Mesendoderm (in vitro differentiated cells): ENCODE data around the gene WWTR1.

Experiments
- DNase-seq: peaks from one replicate; pipeline ENCODE4 v3.0.0; 2013
- H2AK5ac ChIP-seq: 2 replicates; pipeline ENCODE4 v1.6.1; 2013; ENCODE audit warnings: low read length, inconsistent platforms
- H2BK120ac ChIP-seq: 2 replicates; pipeline ENCODE4 v1.6.1; 2013; ENCODE audit warnings: low read depth, mild to moderate bottlenecking, low read length, moderate library complexity, mixed read lengths
- H2BK15ac ChIP-seq: replicated peaks from 2 replicates; pipeline ENCODE4 v1.6.1; 2013; ENCODE audit warnings: low read depth, mild to moderate bottlenecking, moderate library complexity
- H2BK5ac ChIP-seq: 2 replicates; pipeline ENCODE4 v1.6.1; 2013; ENCODE audit warnings: low read length, inconsistent platforms
- H3K18ac ChIP-seq: 2 replicates; pipeline ENCODE4 v1.6.1; 2013; ENCODE audit warnings: mild to moderate bottlenecking, low read length, mixed read lengths
- H3K23ac ChIP-seq: one replicate; pipeline ENCODE4 v1.6.1; 2013; ENCODE audit warnings: low read length
- H3K27ac ChIP-seq: 2 replicates; pipeline ENCODE4 v1.5.1; 2013; ENCODE audit warnings: low read depth, mild to moderate bottlenecking, inconsistent platforms, low read length, moderate library complexity
- H3K27me3 ChIP-seq: 2 replicates; pipeline ENCODE4 v1.6.1; 2013; ENCODE audit warnings: low read length, control low read depth, mild to moderate bottlenecking, inconsistent platforms; ENCODE audit not compliant: insufficient read depth, poor library complexity
- H3K36me3 ChIP-seq: 2 replicates; pipeline ENCODE4 v1.6.1; 2013; ENCODE audit warnings: low read length, inconsistent platforms; ENCODE audit not compliant: control insufficient read depth, insufficient read depth
- H3K4ac ChIP-seq: one replicate; pipeline ENCODE4 v1.6.1; 2013; ENCODE audit warnings: low read depth, mild to moderate bottlenecking, low read length, moderate library complexity
- H3K4me1 ChIP-seq: 2 replicates; pipeline ENCODE4 v1.6.1; 2013; ENCODE audit warnings: low read depth, low read length, inconsistent platforms; ENCODE audit not compliant: control insufficient read depth
- H3K4me2 ChIP-seq: 2 replicates; pipeline ENCODE4 v1.6.1; 2013; ENCODE audit warnings: low read length
- H3K4me3 ChIP-seq: 2 replicates; pipeline ENCODE4 v1.5.1; 2013; ENCODE audit warnings: mild to moderate bottlenecking, low read length
- H3K56ac ChIP-seq: one replicate; pipeline ENCODE4 v1.6.1; 2013; ENCODE audit warnings: low read length
- H3K79me1 ChIP-seq: 2 replicates; pipeline ENCODE4 v1.6.1; 2013; ENCODE audit warnings: low read length, inconsistent platforms
- H3K79me2 ChIP-seq: 2 replicates; pipeline ENCODE4 v1.6.1; 2013; ENCODE audit warnings: mild to moderate bottlenecking, low read length; ENCODE audit not compliant: control insufficient read depth, insufficient read depth
- H3K9ac ChIP-seq: 2 replicates; pipeline ENCODE4 v1.6.1; 2013; ENCODE audit warnings: low read length, inconsistent platforms
- H4K5ac ChIP-seq: one replicate; pipeline ENCODE4 v1.6.1; 2013; ENCODE audit warnings: low read length
- H4K8ac ChIP-seq: one replicate; pipeline ENCODE4 v1.6.1; 2013; ENCODE audit warnings: low read depth, mild to moderate bottlenecking, control low read depth, low read length, moderate library complexity
- WGBS: extraction: QIAGEN DNeasy Blood & Tissue Kit; methylation state at CpG from one replicate; pipeline ENCODE4 v1.1.7; 2013; ENCODE audit warnings: low lambda C conversion rate, missing lambda C conversion rate; ENCODE audit not compliant: insufficient coverage; ENCODE audit errors: extremely low coverage; 5-methylcytosine and 5-hydroxymethylcytosine counted together

WWTR1 gene

DNA sequence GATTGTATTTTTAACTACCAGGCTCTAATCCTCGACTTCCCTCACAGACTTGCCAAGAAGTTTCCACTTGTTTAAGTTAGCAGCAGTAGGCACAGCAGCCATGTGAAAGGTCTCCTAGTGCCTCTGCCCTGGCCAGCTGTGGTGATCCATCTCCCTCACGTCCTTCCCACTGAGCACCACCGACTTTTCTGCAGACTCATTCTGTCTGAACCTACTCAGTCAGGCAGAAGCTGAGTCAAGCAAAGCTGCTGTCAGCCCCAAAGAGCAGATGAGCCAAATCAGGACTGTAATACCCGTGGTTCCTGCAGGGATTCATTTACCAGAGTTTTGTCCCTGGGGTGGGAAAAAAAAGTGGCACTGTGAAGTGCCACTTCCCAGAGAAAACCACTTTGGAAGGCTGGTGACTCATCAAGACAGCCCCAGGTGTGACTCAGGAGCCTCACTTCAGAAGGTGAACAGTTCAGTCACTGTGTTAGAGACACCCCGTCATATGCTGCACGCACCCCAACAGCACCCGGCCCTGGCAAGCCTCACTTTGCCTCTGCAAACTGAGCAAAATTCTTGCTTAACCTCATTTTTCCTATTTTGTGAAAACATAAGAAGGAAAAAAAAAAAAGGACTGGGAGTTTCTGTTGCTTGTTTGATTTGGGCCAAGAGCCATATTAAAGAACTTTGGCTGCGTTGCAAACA lies 76.0 kb downstream of the WWTR1 start:
- DNase-seq: peak; percentile 73
- Histone ChIP-seq H3K36me3 (no peaks in the 10 kb centered on the region), H3K79me1 (peaks cover 12% of the 10 kb centered on the region), H2BK15ac (no peak overlapping the region), H3K4ac (no peak overlapping the region), H3K4me2 (no peak overlapping the region), H4K5ac (no peak overlapping the region), H3K4me1 (peaks cover 15% of the 10 kb centered on the region), H3K56ac (peak overlapping the region; percentile 40), H2BK120ac (no peak overlapping the region), H3K18ac (peak overlapping the region; percentile 46), H2AK5ac (no peak overlapping the region), H3K9ac (peak overlapping the region; percentile 24), H4K8ac (no peak overlapping the region), H3K79me2 (peaks cover 4% of the 10 kb centered on the region), H3K27ac (peak overlapping the region; percentile 60), H3K27me3 (no peaks in the 10 kb centered on the region), H3K4me3 (no peak overlapping the region), H3K23ac (no peak overlapping the region), H2BK5ac (no peak overlapping the region)
- no CpG with 5 or more reads among the region's 8 CpGs for WGBS

DNA sequence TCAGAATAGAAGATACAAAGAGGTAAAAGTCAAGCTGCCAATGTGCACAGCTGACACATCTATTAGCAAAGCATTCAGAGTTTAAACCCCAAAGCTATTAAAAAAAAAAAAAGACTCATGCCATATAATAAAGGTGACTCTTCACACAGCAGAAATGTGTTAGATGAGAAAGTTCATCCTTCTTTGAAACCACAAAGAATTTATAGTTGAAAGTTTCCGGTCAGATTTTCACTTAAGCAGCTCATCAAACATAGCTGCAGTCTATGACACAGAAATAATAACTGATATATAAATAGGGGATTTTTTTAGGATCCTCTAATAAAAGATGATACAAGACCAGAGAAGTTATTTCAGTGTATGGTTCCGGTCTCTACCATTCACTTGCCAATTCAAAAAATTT lies 76.6 kb downstream of the WWTR1 start:
- no peak overlapping the region for H3K4me2 ChIP-seq
- H3K79me1 ChIP-seq: peaks cover 12% of the 10 kb centered on the region
- peaks cover 4% of the 10 kb centered on the region for H3K79me2 ChIP-seq
- H2BK120ac ChIP-seq: no peak overlapping the region
- peaks cover 15% of the 10 kb centered on the region for H3K4me1 ChIP-seq
- no peak overlapping the region for H3K18ac ChIP-seq
- no peak overlapping the region for H4K8ac ChIP-seq
- WGBS: no CpG with 5 or more reads among the region's 2 CpGs
- H3K27me3 ChIP-seq: no peaks in the 10 kb centered on the region
- no peak overlapping the region for H2AK5ac ChIP-seq
- no peak overlapping the region for H2BK15ac ChIP-seq
- H3K4me3 ChIP-seq: no peak overlapping the region
- no peak overlapping the region for H3K4ac ChIP-seq
- H2BK5ac ChIP-seq: no peak overlapping the region
- H3K56ac ChIP-seq: no peak overlapping the region
- H3K36me3 ChIP-seq: no peaks in the 10 kb centered on the region
- H3K23ac ChIP-seq: no peak overlapping the region
- peak overlapping the region; percentile 60 for H3K27ac ChIP-seq
- no peak for DNase-seq
- no peak overlapping the region for H3K9ac ChIP-seq
- H4K5ac ChIP-seq: no peak overlapping the region

DNA sequence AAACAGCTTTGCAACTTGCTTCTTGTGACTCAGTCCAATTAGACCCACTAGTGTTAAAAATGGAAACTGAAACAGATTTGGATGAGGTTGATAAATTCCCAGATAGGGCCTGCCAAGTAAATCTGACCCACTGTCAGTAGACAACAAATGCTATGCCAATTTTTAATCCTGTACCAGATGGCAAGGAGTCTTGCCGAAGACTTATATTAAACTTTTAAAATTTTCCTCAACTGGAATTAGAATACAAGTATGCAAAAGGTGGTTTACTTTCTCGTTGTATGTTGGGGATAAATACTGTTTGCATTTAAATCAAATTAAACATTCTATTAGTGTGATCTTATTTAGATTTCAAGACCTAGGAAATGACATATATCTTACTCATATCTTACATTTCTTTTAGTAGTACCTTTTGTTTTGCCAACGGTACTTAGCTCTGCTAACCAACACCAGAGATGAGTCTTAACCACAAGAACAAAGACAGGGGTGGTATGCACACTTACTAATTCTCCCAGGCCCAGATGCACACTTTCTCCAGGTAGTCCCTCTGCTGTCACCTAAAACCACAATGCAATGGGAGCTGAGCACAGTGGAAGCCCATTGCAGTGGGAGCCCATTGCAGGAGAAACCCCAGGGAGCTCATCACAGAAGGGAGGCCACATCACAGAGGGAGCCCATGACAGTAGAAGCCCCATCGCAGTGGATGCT lies 77.8 kb downstream of the WWTR1 start:
- Histone ChIP-seq H4K5ac (no peak overlapping the region), H2AK5ac (no peak overlapping the region), H2BK5ac (no peak overlapping the region), H2BK15ac (no peak overlapping the region), H3K79me1 (peaks cover 12% of the 10 kb centered on the region), H3K4me2 (no peak overlapping the region), H4K8ac (no peak overlapping the region), H3K23ac (no peak overlapping the region), H3K27ac (no peak overlapping the region), H3K79me2 (peaks cover 4% of the 10 kb centered on the region), H3K4me3 (no peak overlapping the region), H3K18ac (no peak overlapping the region), H3K27me3 (no peaks in the 10 kb centered on the region), H3K4me1 (peaks cover 20% of the 10 kb centered on the region), H3K56ac (no peak overlapping the region), H3K4ac (no peak overlapping the region), H3K9ac (no peak overlapping the region), H2BK120ac (no peak overlapping the region), H3K36me3 (no peaks in the 10 kb centered on the region)
- DNase-seq: no peak
- WGBS: no CpG with 5 or more reads among the region's 4 CpGs

DNA sequence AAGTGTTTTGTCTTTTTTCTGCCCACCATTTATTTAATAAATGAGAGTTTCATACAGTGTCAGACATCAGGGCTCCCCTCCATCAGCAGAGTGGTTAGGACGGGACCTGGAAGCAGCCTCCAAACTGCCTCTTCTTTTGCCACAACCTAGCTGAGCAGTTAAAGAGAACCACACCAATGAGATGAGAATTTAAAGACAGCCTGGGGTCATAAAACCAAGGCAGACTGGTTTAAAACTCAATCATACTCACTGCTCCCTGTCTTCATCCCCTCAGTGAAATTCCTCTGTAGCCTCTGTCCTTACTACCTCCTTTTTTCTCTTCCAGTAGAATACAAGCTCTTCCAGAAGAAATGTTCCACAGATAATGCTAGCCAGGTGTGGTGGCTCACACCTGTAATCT lies 78.7 kb downstream of the WWTR1 start:
- H3K79me1 ChIP-seq: peaks cover 11% of the 10 kb centered on the region
- no peak overlapping the region for H2BK5ac ChIP-seq
- H3K18ac ChIP-seq: no peak overlapping the region
- no peak overlapping the region for H4K8ac ChIP-seq
- peaks cover 20% of the 10 kb centered on the region for H3K4me1 ChIP-seq
- H3K4ac ChIP-seq: no peak overlapping the region
- no CpG with 5 or more reads among the region's 1 CpG for WGBS
- H3K23ac ChIP-seq: no peak overlapping the region
- no peak overlapping the region for H2AK5ac ChIP-seq
- H3K9ac ChIP-seq: no peak overlapping the region
- peaks cover 4% of the 10 kb centered on the region for H3K79me2 ChIP-seq
- no peak overlapping the region for H2BK120ac ChIP-seq
- H3K4me3 ChIP-seq: no peak overlapping the region
- no peak overlapping the region for H3K27ac ChIP-seq
- H3K56ac ChIP-seq: no peak overlapping the region
- no peaks in the 10 kb centered on the region for H3K27me3 ChIP-seq
- H3K4me2 ChIP-seq: no peak overlapping the region
- H4K5ac ChIP-seq: no peak overlapping the region
- no peak for DNase-seq
- H3K36me3 ChIP-seq: no peaks in the 10 kb centered on the region
- no peak overlapping the region for H2BK15ac ChIP-seq

DNA sequence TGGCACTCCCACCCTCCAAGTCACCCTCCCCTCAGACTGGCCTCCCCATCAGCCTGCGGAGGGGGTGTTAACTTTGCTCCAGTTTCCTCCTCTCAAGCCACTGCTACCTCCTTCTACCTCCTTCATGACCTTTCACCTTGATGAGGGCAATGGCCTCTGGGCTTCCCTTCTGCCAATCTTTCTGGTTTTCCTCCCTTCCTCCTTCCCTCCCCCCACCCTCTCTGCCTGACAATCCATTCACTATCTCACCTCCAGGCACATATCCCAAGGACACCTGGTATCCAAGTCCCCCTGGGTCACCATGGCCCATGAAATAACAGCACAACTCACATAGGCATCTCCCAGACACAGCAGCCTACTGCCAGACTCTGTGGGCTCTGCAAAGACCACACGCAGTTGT lies 80.0 kb downstream of the WWTR1 start:
- H2AK5ac ChIP-seq: peak overlapping the region; percentile 75
- H3K4ac ChIP-seq: no peak overlapping the region
- H3K4me2 ChIP-seq: no peak overlapping the region
- H3K79me2 ChIP-seq: peaks cover 2% of the 10 kb centered on the region
- H3K36me3 ChIP-seq: no peaks in the 10 kb centered on the region
- H3K56ac ChIP-seq: no peak overlapping the region
- H2BK120ac ChIP-seq: no peak overlapping the region
- no peak overlapping the region for H3K9ac ChIP-seq
- no peak overlapping the region for H3K23ac ChIP-seq
- H3K4me3 ChIP-seq: no peak overlapping the region
- H3K79me1 ChIP-seq: peaks cover 15% of the 10 kb centered on the region
- peak; percentile 47 for DNase-seq
- no peak overlapping the region for H3K27ac ChIP-seq
- WGBS: no CpG with 5 or more reads among the region's 2 CpGs
- no peaks in the 10 kb centered on the region for H3K27me3 ChIP-seq
- H3K4me1 ChIP-seq: peaks cover 20% of the 10 kb centered on the region
- no peak overlapping the region for H2BK5ac ChIP-seq
- no peak overlapping the region for H3K18ac ChIP-seq
- H2BK15ac ChIP-seq: no peak overlapping the region
- H4K8ac ChIP-seq: no peak overlapping the region
- no peak overlapping the region for H4K5ac ChIP-seq
